Endothelial cell of umbilical vein (primary cell): ENCODE data around the gene SLC8A1.

Source experiments
- CTCF ChIP-seq, 2 donors: IDR thresholded peaks; 1 replicate in 1 of 2; 2 replicates in 1 of 2; pipeline ENCODE4 v1.5.1; 2011; ENCODE audit warnings: low read length in 2 of 2, mild to moderate bottlenecking in 2 of 2, moderate library complexity in 2 of 2, control low read depth in 1 of 2, inconsistent platforms in 1 of 2, low read depth in 1 of 2; ENCODE audit not compliant: insufficient read depth in 1 of 2; ENCODE audit errors: extremely low read depth in 1 of 2
- EZH2 ChIP-seq: IDR thresholded peaks from 2 replicates; pipeline ENCODE4 v1.6.1; 2012; ENCODE audit warnings: borderline replicate concordance, low read depth, mild to moderate bottlenecking, moderate library complexity, low read length, inconsistent platforms; ENCODE audit not compliant: severe bottlenecking
- MAX ChIP-seq: IDR thresholded peaks from 2 replicates; pipeline ENCODE4 v1.6.1; 2011; ENCODE audit not compliant: insufficient read depth, insufficient read length
- MYC ChIP-seq: IDR thresholded peaks from one replicate; pipeline ENCODE4 v1.6.1; 2011; ENCODE audit warnings: mild to moderate bottlenecking, low read depth, low read length
- POLR2A ChIP-seq: IDR thresholded peaks from 2 replicates; pipeline ENCODE4 v1.6.1; 2012; ENCODE audit warnings: low read depth, mild to moderate bottlenecking, control low read depth, low read length

DNA sequence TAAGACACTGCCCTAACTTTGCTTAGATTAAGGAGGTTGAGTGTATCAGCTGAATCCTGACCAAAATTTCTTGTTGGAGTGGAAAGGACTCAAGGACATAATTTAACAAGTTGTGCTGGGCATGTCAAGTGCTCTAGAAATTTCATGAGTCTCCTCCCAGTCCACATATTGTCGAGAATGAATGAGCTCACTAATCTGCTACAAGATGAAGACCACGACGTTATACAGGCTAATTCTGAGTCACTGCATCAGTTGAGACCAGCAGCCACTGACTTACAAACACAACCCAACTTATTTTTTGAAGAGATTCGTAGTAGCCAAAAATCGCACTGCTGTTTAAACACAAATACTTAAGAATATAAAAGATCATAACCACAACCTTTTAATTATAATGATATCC lies 28.7 kb upstream of the SLC8A1 start:
- no peak for TF ChIP-seq POLR2A
- TF ChIP-seq MYC, result no peak
- no peak for TF ChIP-seq MAX
- TF ChIP-seq CTCF (IDR thresholded peaks at IDR 0.05; ENCODE audit: extremely low read depth in 1 of 2, insufficient read depth in 1 of 2, low read depth in 1 of 2, low read length in 2 of 2), result no peak
- no peak for TF ChIP-seq EZH2
